ENCODE results near the gene XPR1. TPM values are rescaled to one million over a fixed set of nuclear protein-coding genes. Genes with fewer than 3 reads are reported as not detected.

XPR1 gene
- total and polyA plus RNA-seq, 10 of the 15 experiments (the other 5 are each of a cell fraction or from before 2014, with no cell fraction given): 1.1 to 33.9 (median 11.3) TPM

GRCh38 chr1:180695282-180695681 lies 63.5 kb downstream of the XPR1 start:
- FAIRE-seq (no peak), DNase-seq (ENCODE audit: low read depth, low spot score) (no peak), ATAC-seq (no peak)
- Histone ChIP-seq H3K4me3 (no peak overlapping the region), H3K27ac (ENCODE audit: control insufficient read depth, insufficient read depth) (no peak overlapping the region), H2AFZ (ENCODE audit: control insufficient read depth, low read depth, low read length) (no peak overlapping the region), H3K4me2 (ENCODE audit: control insufficient read depth, insufficient read depth) (no peak overlapping the region), H4K20me1 (ENCODE audit: control insufficient read depth, insufficient read depth) (no peaks in the 10 kb centered on the region), H3K79me2 (ENCODE audit: control insufficient read depth, insufficient read depth, low read length) (no peaks in the 10 kb centered on the region), H3K27me3 (replicated peaks in 1 of 2; ENCODE audit: control insufficient read depth in 2 of 2, insufficient read depth in 2 of 2, low read length in 1 of 2) (no peaks in the 10 kb centered on the region), H3K4me1 (ENCODE audit: control insufficient read depth, insufficient read depth, low read length) (no peaks in the 10 kb centered on the region), H3K36me3 (ENCODE audit: control insufficient read depth in 2 of 2, insufficient read depth in 2 of 2, low read length in 1 of 2) (no peaks in the 10 kb centered on the region), H3K9me3 (replicated peaks; ENCODE audit: control insufficient read depth, insufficient read depth, low read length) (no peaks in the 10 kb centered on the region; the same call in 1 of the 3 replicates), H3K9ac (ENCODE audit: control insufficient read depth, insufficient read depth, low read length) (no peak overlapping the region)
- no TSS peak for BruUV-seq (replicated peaks)
- no peak for TF ChIP-seq KAT2A (conservative IDR thresholded peaks at IDR 0.05; ENCODE audit: control insufficient read depth, low read depth, low read length)
- no peak for TF ChIP-seq ZBTB33 (IDR thresholded peaks at IDR 0.05)
- no peak for TF ChIP-seq CBX5 (IDR thresholded peaks at IDR 0.05; ENCODE audit: low read depth)
- no peak for TF ChIP-seq ZBTB40 (IDR thresholded peaks at IDR 0.05; ENCODE audit: borderline replicate concordance)
- TF ChIP-seq E4F1 (IDR thresholded peaks at IDR 0.05; ENCODE audit: borderline replicate concordance, partially characterized antibody): no peak
- no peak for TF ChIP-seq ZNF622 (IDR thresholded peaks at IDR 0.05)
- in situ Hi-C loops (cut with MboI) (no loop called here), intact Hi-C loops (cut with micrococcal nuclease; ENCODE audit: unreplicated experiment) (no loop called here)
- 99% methylated on average over 8 of the region's 8 CpGs for WGBS (ENCODE audit: insufficient coverage, insufficient replicate concordance, low lambda C conversion rate, missing lambda C conversion rate)
- ChIA-PET SMC1A (ENCODE audit: uncharacterized antibody, unreplicated experiment) (interaction anchor here (0.6 kb wide), 1 partner anchor 19 kb away, joined by 5 read pairs; no protein-coding TSS in a partner anchor), POLR2A (no interaction called here), RAD21 (ENCODE audit: unreplicated experiment) (no interaction called here), CTCF (no interaction called here)
